ENCODE results near the gene LAMC3. TPM values are rescaled to one million over a fixed set of nuclear protein-coding genes. Genes with fewer than 3 reads are reported as not detected.

LAMC3 gene
- total and polyA plus RNA-seq, 7 donors = 0.17 to 0.96 (median 0.22) TPM; not detected in 1

GRCh38 chr9:131085370-131086122, 76.6 kb downstream of the LAMC3 start:
- no peaks in the 10 kb centered on the region for H3K4me1 ChIP-seq
- intact Hi-C loops (cut with DNase I) = no loop called here
- ATAC-seq (no peak), DNase-seq (no peak)
- H3K27me3 ChIP-seq (ENCODE audit: insufficient read depth in 3 of 3, low read length in 2 of 3) = peaks cover 0 to 23% (median 0%) of the 10 kb centered on the region in 3 donors
- 74 to 78% (median 75%) methylated on average over 23 of the region's 23 CpGs for WGBS, 3 donors
- H3K27ac ChIP-seq = no peak overlapping the region
- H3K36me3 ChIP-seq (ENCODE audit: insufficient read depth in 1 of 2, low read depth in 1 of 2) = no peaks in the 10 kb centered on the region
- no peaks in the 10 kb centered on the region for H3K9me3 ChIP-seq
- no peak for TF ChIP-seq CTCF (IDR thresholded peaks at IDR 0.05)
- H3K4me3 ChIP-seq = no peak overlapping the region

GRCh38 chr9:131087354-131087893, 78.5 kb downstream of the LAMC3 start:
- intact Hi-C loops (cut with DNase I) = no loop called here
- Histone ChIP-seq H3K4me3 (no peak overlapping the region), H3K4me1 (no peaks in the 10 kb centered on the region), H3K36me3 (ENCODE audit: insufficient read depth in 1 of 2, low read depth in 1 of 2) (no peaks in the 10 kb centered on the region), H3K27me3 (ENCODE audit: insufficient read depth in 3 of 3, low read length in 2 of 3) (peaks cover 0 to 28% (median 0%) of the 10 kb centered on the region in 3 donors), H3K9me3 (no peaks in the 10 kb centered on the region), H3K27ac (no peak overlapping the region)
- ATAC-seq = no peak
- DNase-seq = no peak
- 58 to 63% (median 58%) methylated on average over 17 to 19 of the region's 19 CpGs for WGBS, 3 donors
- no peak for TF ChIP-seq CTCF (IDR thresholded peaks at IDR 0.05)

GRCh38 chr9:131090025-131090787, 81.2 kb downstream of the LAMC3 start:
- ATAC-seq (no peak), DNase-seq (no peak)
- Histone ChIP-seq H3K4me1 (no peaks in the 10 kb centered on the region), H3K27me3 (ENCODE audit: insufficient read depth in 3 of 3, low read length in 2 of 3) (peaks cover 0 to 49% (median 3%) of the 10 kb centered on the region in 3 donors), H3K27ac (no peak overlapping the region), H3K4me3 (no peak overlapping the region), H3K36me3 (ENCODE audit: insufficient read depth in 1 of 2, low read depth in 1 of 2) (no peaks in the 10 kb centered on the region), H3K9me3 (no peaks in the 10 kb centered on the region)
- intact Hi-C loops (cut with DNase I) = no loop called here
- no peak for TF ChIP-seq CTCF (IDR thresholded peaks at IDR 0.05)
- 90 to 95% (median 91%) methylated on average over 12 to 13 of the region's 13 CpGs for WGBS, 3 donors

GRCh38 chr9:131091352-131091992, 82.5 kb downstream of the LAMC3 start:
- Histone ChIP-seq H3K4me3 (no peak overlapping the region), H3K27me3 (ENCODE audit: insufficient read depth in 3 of 3, low read length in 2 of 3) (peaks cover 0 to 51% (median 5%) of the 10 kb centered on the region in 3 donors), H3K4me1 (no peaks in the 10 kb centered on the region), H3K36me3 (ENCODE audit: insufficient read depth in 1 of 2, low read depth in 1 of 2) (no peaks in the 10 kb centered on the region), H3K27ac (no peak overlapping the region), H3K9me3 (no peaks in the 10 kb centered on the region)
- TF ChIP-seq CTCF (IDR thresholded peaks at IDR 0.05) = no peak
- no peak for ATAC-seq
- intact Hi-C loops (cut with DNase I) = no loop called here
- DNase-seq = no peak
- 54 to 68% (median 61%) methylated on average over 19 of the region's 19 CpGs for WGBS, 3 donors
